HepG2 (cell line): ENCODE results near the gene SRF. TPM values are rescaled to one million over a fixed set of nuclear protein-coding genes. Genes with fewer than 3 reads are reported as not detected.

Experiments
- ARHGAP35 ChIP-seq: sonication (generic); formaldehyde crosslinking; IDR thresholded peaks from 2 replicates; pipeline ENCODE4 v1.9.0; 2022; ENCODE audit warnings: mild to moderate bottlenecking, inconsistent platforms, moderate library complexity, missing genetic modification reagents, borderline replicate concordance
- ATF5 ChIP-seq: sonication (generic); formaldehyde crosslinking; IDR thresholded peaks from 2 replicates; pipeline ENCODE4 v1.4.0; 2020; ENCODE audit warnings: mild to moderate bottlenecking, low read depth, missing genetic modification reagents
- FOXA1 ChIP-seq, 2 experiments: fragments of 450-650 bp in 1 of 2; sonication (generic) in 1 of 2; formaldehyde crosslinking in 1 of 2; IDR thresholded peaks; 2 replicates each; pipeline versions ENCODE4 v1.4.0 to v1.6.1; 2016 to 2020; ENCODE audit warnings: missing genetic modification reagents in 1 of 2
- FOXC1 ChIP-seq: sonication (generic); formaldehyde crosslinking; IDR thresholded peaks from 2 replicates; pipeline ENCODE4 v1.8.0; 2022; ENCODE audit warnings: mild to moderate bottlenecking, missing genetic modification reagents, borderline replicate concordance
- HNRNPUL1 ChIP-seq: fragments of 200-400 bp; formaldehyde crosslinking; IDR thresholded peaks from 2 replicates; pipeline ENCODE4 v1.6.1; 2017; ENCODE audit warnings: low read depth, mild to moderate bottlenecking, low read length, moderate library complexity
- KAT2B ChIP-seq: fragments of 150-350 bp; IDR thresholded peaks from 2 replicates; pipeline ENCODE4 v1.6.1; 2014; ENCODE audit warnings: low read depth, low read length, borderline replicate concordance
- MED1 ChIP-seq: sonication (generic); formaldehyde crosslinking; IDR thresholded peaks from 2 replicates; pipeline ENCODE4 v1.4.0; 2020; ENCODE audit warnings: missing genetic modification reagents
- MNT ChIP-seq: fragments of 450-650 bp; IDR thresholded peaks from 2 replicates; pipeline ENCODE4 v1.6.1; 2016
- ONECUT2 ChIP-seq: sonication (generic); formaldehyde crosslinking; IDR thresholded peaks from 2 replicates; pipeline ENCODE4 v1.4.0; 2020; ENCODE audit warnings: missing genetic modification reagents
- PLRG1 ChIP-seq: fragments of 450-650 bp; conservative IDR thresholded peaks from 2 replicates; pipeline ENCODE4 v1.6.1; 2016
- POLR2AphosphoS2 ChIP-seq: IDR thresholded peaks from 2 replicates; pipeline ENCODE4 v1.6.1; 2011; ENCODE audit warnings: low read depth, low read length, improper control_type of control experiment
- TCF12 ChIP-seq, 2 experiments: fragments of 450-650 bp in 1 of 2; sonication (generic) in 1 of 2; formaldehyde crosslinking in 1 of 2; IDR thresholded peaks; 2 replicates each; pipeline versions ENCODE4 v1.6.1 to v1.8.0; 2017 to 2022; ENCODE audit warnings: antibody characterized with exemption in 1 of 2, mild to moderate bottlenecking in 1 of 2, missing genetic modification reagents in 1 of 2, moderate library complexity in 1 of 2
- ZBED4 ChIP-seq: sonication (generic); formaldehyde crosslinking; IDR thresholded peaks from 2 replicates; pipeline ENCODE4 v1.4.0; 2020; ENCODE audit warnings: missing genetic modification reagents, borderline replicate concordance
- ZKSCAN5 ChIP-seq: sonication (generic); formaldehyde crosslinking; IDR thresholded peaks from 2 replicates; pipeline ENCODE4 v1.5.1; 2020; ENCODE audit warnings: mild to moderate bottlenecking, missing genetic modification reagents
- ZNF30 ChIP-seq: sonication (generic); formaldehyde crosslinking; IDR thresholded peaks from 2 replicates; pipeline ENCODE4 v1.5.0; 2020; ENCODE audit warnings: mild to moderate bottlenecking, missing genetic modification reagents
- ZNF576 ChIP-seq: sonication (generic); formaldehyde crosslinking; IDR thresholded peaks from 2 replicates; pipeline ENCODE4 v1.4.0; 2020; ENCODE audit warnings: mild to moderate bottlenecking, missing genetic modification reagents
- ZNF780A ChIP-seq: sonication (generic); formaldehyde crosslinking; IDR thresholded peaks from 2 replicates; pipeline ENCODE4 v1.8.0; 2022; ENCODE audit warnings: mild to moderate bottlenecking, missing genetic modification reagents, moderate library complexity
- ZSCAN12 ChIP-seq: sonication (generic); formaldehyde crosslinking; IDR thresholded peaks from 2 replicates; pipeline ENCODE4 v1.9.0; 2021; ENCODE audit warnings: mild to moderate bottlenecking, missing genetic modification reagents
- polyA plus RNA-seq, 8 experiments: library from polyadenylated mRNA; depleted of rRNA in 3 of 8; stranded (reverse) in 7 of 8; unstranded in 1 of 8; fragments of >200 nt; fragmentation: Illumina TruSeq in 4 of 8; extraction: Trizol in 4 of 8; gene quantifications; 2 replicates each; pipeline versions ENCODE4 v1.2.1 to v1.2.3, GENCODE V29; 2011 to 2016; ENCODE audit warnings: low read depth in 4 of 8, missing spikeins in 1 of 8, mixed read lengths in 1 of 8; ENCODE audit not compliant: insufficient read depth in 1 of 8
- total RNA-seq, 5 experiments: library from RNA; depleted of rRNA; stranded (reverse); fragments of >200 nt; fragmentation: Illumina TruSeq; extraction: Trizol; gene quantifications; 2 replicates each; pipeline ENCODE4 v1.2.3, GENCODE V29; 2016; ENCODE audit warnings: low read depth in 1 of 5
- TF ChIP-seq, protein P1 (sequence below): sonication (generic); formaldehyde crosslinking; IDR thresholded peaks from 2 replicates; pipeline ENCODE4 v1.4.0; 2020; ENCODE audit warnings: mild to moderate bottlenecking, missing genetic modification reagents
- TF ChIP-seq, protein P2 (sequence below): IDR thresholded peaks from 2 replicates; pipeline ENCODE4 v1.6.1; 2016; ENCODE audit warnings: mild to moderate bottlenecking

SRF gene
- total and polyA plus RNA-seq, 2 of the 13 experiments (the other 11 are each of a cell fraction or from before 2014, with no cell fraction given), result 25.5 to 44.1 TPM

DNA sequence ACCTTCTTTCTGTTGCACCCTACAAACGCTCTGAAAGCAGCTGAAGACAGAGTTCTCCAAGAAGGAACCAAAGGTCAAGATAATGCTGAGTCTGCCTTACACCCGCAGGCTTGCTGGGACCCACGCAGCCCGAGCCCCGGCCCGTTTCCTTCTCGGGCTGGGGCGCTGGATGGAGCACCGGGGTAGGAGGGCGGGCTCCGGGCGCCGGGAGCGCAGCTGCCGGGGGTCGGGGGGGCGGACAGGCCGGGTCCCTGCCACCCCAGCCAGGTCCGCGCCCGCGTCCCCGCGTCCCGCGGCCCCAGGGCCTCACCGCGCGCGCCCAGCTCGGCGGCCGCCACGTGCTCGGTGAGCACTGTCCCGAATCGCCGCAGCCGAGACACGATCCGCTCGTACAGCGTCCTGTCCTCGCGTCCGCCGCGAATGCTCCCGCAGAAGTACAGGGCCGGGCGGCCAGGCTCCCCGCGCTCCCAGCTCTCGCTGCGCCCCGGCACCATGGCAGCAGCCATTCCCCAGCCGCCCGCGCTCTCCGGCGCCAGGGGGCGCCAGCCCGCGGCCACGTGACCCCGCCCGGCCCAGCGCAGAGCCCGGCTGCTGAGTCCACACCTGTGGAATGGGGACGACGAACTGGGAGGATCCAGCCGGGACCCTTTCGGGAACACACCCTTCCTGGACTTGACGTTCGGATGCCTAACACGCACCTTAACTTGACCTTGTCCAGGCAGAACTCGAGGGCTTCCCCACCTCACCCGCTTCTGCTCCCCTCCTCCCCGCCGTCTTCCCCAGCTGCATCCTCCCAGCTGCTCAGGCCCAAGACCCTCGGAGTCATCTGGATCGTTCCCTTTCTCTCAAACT lies 58.1 kb downstream of the SRF start, which contains the start of gene DNPH1 (continued):
- TF ChIP-seq, protein P1, sequence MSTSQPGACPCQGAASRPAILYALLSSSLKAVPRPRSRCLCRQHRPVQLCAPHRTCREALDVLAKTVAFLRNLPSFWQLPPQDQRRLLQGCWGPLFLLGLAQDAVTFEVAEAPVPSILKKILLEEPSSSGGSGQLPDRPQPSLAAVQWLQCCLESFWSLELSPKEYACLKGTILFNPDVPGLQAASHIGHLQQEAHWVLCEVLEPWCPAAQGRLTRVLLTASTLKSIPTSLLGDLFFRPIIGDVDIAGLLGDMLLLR, result peak; percentile 76
- TF ChIP-seq POLR2AphosphoS2, result no peak
- TF ChIP-seq KAT2B, result no peak
- TF ChIP-seq FOXA1 (IDR thresholded peaks at IDR 0.05), result no peak
- peak; percentile 13; the same call in 1 of the 2 replicates for TF ChIP-seq FOXA1 (CRISPR knock-in tag; IDR thresholded peaks at IDR 0.05)
- no peak for TF ChIP-seq HNRNPUL1
- TF ChIP-seq PLRG1, result no peak
- TF ChIP-seq FOXC1 (CRISPR knock-in tag), result peak; percentile 64; the same call in 1 of the 2 replicates
- TF ChIP-seq ZNF780A (CRISPR knock-in tag), result no peak
- peak; percentile 96 for TF ChIP-seq ZBED4
- TF ChIP-seq ZNF576 (CRISPR knock-in tag), result peak; percentile 47; the same call in 1 of the 2 replicates
- peak; percentile 87 for TF ChIP-seq ZSCAN12 (CRISPR knock-in tag)
- TF ChIP-seq MNT, result no peak
- no peak for TF ChIP-seq ONECUT2 (CRISPR knock-in tag)
- no peak for TF ChIP-seq ATF5 (CRISPR knock-in tag)
- TF ChIP-seq MED1 (CRISPR knock-in tag), result peak; percentile 84
- TF ChIP-seq, protein P2, sequence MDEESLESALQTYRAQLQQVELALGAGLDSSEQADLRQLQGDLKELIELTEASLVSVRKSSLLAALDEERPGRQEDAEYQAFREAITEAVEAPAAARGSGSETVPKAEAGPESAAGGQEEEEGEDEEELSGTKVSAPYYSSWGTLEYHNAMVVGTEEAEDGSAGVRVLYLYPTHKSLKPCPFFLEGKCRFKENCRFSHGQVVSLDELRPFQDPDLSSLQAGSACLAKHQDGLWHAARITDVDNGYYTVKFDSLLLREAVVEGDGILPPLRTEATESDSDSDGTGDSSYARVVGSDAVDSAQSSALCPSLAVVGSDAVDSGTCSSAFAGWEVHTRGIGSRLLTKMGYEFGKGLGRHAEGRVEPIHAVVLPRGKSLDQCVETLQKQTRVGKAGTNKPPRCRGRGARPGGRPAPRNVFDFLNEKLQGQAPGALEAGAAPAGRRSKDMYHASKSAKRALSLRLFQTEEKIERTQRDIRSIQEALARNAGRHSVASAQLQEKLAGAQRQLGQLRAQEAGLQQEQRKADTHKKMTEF, result peak; percentile 83; the same call in 1 of the 2 replicates
- no peak for TF ChIP-seq ZNF30 (CRISPR knock-in tag)
- 0 out of 2 replicates have a peak, but pooled peaks have one; percentile 71 for TF ChIP-seq ARHGAP35 (CRISPR knock-in tag)
- no peak for TF ChIP-seq ZKSCAN5 (CRISPR knock-in tag)
- TF ChIP-seq TCF12 (IDR thresholded peaks at IDR 0.05), result no peak
- peak; percentile 84; the same call in 1 of the 2 replicates for TF ChIP-seq TCF12 (CRISPR knock-in tag; IDR thresholded peaks at IDR 0.05)
